HG02973 (cell line): ENCODE results near the gene CDK1.
"Not testable (repeated sequence)": the region's sequence is repeated elsewhere in the genome, so short reads cannot be mapped to it uniquely, and the experiment has no call there.

ENCODE experiments used
- ATAC-seq: cut with Tn5 transposase; IDR thresholded peaks from one replicate; pipeline ENCODE4 v1.9.1; 2021; ENCODE audit warnings: moderate library complexity; ENCODE audit not compliant: unreplicated experiment

Gene CDK1

GRCh38 chr10:60810437-60811182, 32.3 kb downstream of the CDK1 start:
- ATAC-seq = no peak

GRCh38 chr10:60816628-60817397, 38.5 kb downstream of the CDK1 start:
- peak; percentile 60 for ATAC-seq

GRCh38 chr10:60817398-60817805, 39.1 kb downstream of the CDK1 start:
- ATAC-seq = no peak

- ATAC-seq = no peak
These were observed 40.0 kb downstream of the CDK1 start for GRCh38 chr10:60818134-60818770.

- no peak for ATAC-seq
These were observed 41.0 kb downstream of the CDK1 start for GRCh38 chr10:60819271-60819670.

GRCh38 chr10:60820093-60820754, 41.9 kb downstream of the CDK1 start:
- ATAC-seq = peak; percentile 90

- no peak for ATAC-seq
These were observed 43.4 kb downstream of the CDK1 start for GRCh38 chr10:60821656-60822055.

- no peak for ATAC-seq
These were observed 44.5 kb downstream of the CDK1 start for GRCh38 chr10:60822809-60823208.

GRCh38 chr10:60823324-60823723, 45.0 kb downstream of the CDK1 start:
- ATAC-seq = no peak

- no peak for ATAC-seq
These were observed 47.2 kb downstream of the CDK1 start for GRCh38 chr10:60825520-60825919.

GRCh38 chr10:60827791-60828488, 49.7 kb downstream of the CDK1 start:
- ATAC-seq = no peak

GRCh38 chr10:60828489-60828852, 50.2 kb downstream of the CDK1 start:
- ATAC-seq = no peak

- not testable (repeated sequence) for ATAC-seq
These were observed 53.9 kb downstream of the CDK1 start for GRCh38 chr10:60832136-60832535.

GRCh38 chr10:60834401-60834800, 56.1 kb downstream of the CDK1 start:
- no peak for ATAC-seq

GRCh38 chr10:60835049-60835448, 56.8 kb downstream of the CDK1 start:
- no peak for ATAC-seq

GRCh38 chr10:60841227-60841626, 62.9 kb downstream of the CDK1 start:
- not testable (repeated sequence) for ATAC-seq

GRCh38 chr10:60842694-60843093, 64.4 kb downstream of the CDK1 start:
- ATAC-seq = no peak
